SU-DHL-6 (cell line): Measurements from ENCODE around the gene PIGH.
A peak's percentile ranks its signal among the peaks of the same experiment; 100 is the strongest.

ENCODE experiments used
- H2AFZ ChIP-seq: fragments of 200-600 bp; sonication (generic); 2 replicates; pipeline ENCODE4 v1.6.1; 2014; ENCODE audit warnings: low read depth, mild to moderate bottlenecking, moderate library complexity, mixed read lengths, antibody characterized with exemption, low read length; ENCODE audit not compliant: severe bottlenecking
- H3F3A ChIP-seq: fragments of 200-600 bp; shearing (Covaris generic); 2 replicates; pipeline ENCODE4 v1.6.0; 2016; ENCODE audit warnings: antibody characterized with exemption, mild to moderate bottlenecking; ENCODE audit not compliant: insufficient read depth
- H3K27ac ChIP-seq: fragments of 200-600 bp; sonication (generic); 2 replicates; pipeline ENCODE4 v1.5.1; 2016; ENCODE audit warnings: low read depth, mild to moderate bottlenecking, low read length, moderate library complexity, mixed read lengths
- H3K27me3 ChIP-seq: fragments of 200-600 bp; sonication (generic), shearing (Covaris generic); 2 replicates; pipeline ENCODE4 v1.6.0; 2014; ENCODE audit warnings: mild to moderate bottlenecking, low read length
- H3K36me3 ChIP-seq: fragments of 200-600 bp; sonication (generic); 2 replicates; pipeline ENCODE4 v1.6.1; 2014; ENCODE audit warnings: mild to moderate bottlenecking, low read length, mixed read lengths
- H3K4me2 ChIP-seq: fragments of 300-600, 200-600 bp; shearing (Covaris generic), sonication (generic); 2 replicates; pipeline ENCODE4 v1.6.0; 2014; ENCODE audit warnings: low read length, low read depth, mild to moderate bottlenecking; ENCODE audit not compliant: poor library complexity, severe bottlenecking
- H3K4me3 ChIP-seq: fragments of 200-600 bp; sonication (generic); 2 replicates; pipeline ENCODE4 v1.5.1; 2014; ENCODE audit warnings: antibody characterized with exemption, low read length, mild to moderate bottlenecking, mixed read lengths; ENCODE audit not compliant: insufficient read depth, poor library complexity, severe bottlenecking
- H3K79me2 ChIP-seq: fragments of 200-600 bp; sonication (generic); 2 replicates; pipeline ENCODE4 v1.6.1; 2014; ENCODE audit warnings: mild to moderate bottlenecking, low read length, moderate library complexity; ENCODE audit not compliant: insufficient read depth
- H3K9ac ChIP-seq: fragments of 200-600 bp; sonication (generic); 2 replicates; pipeline ENCODE4 v1.7.0; 2014; ENCODE audit warnings: mild to moderate bottlenecking, low read length
- H3K9me2 ChIP-seq: fragments of 200-600 bp; sonication (generic); replicated peaks from 2 replicates; pipeline ENCODE4 v1.6.1; 2014; ENCODE audit warnings: low read length; ENCODE audit not compliant: insufficient read depth
- H3K9me3 ChIP-seq: fragments of 200-600 bp; sonication (generic); 2 replicates; pipeline ENCODE4 v1.6.1; 2014; ENCODE audit warnings: low read length, mixed read lengths; ENCODE audit not compliant: insufficient read depth
- H4K20me1 ChIP-seq: fragments of 200-600 bp; sonication (generic); 2 replicates; pipeline ENCODE4 v1.6.1; 2014; ENCODE audit warnings: low read depth, mild to moderate bottlenecking, antibody characterized with exemption, low read length, moderate library complexity, mixed read lengths
- EZH2phosphoT487 ChIP-seq: fragments of 200-600 bp; sonication (generic), shearing (Covaris generic); conservative IDR thresholded peaks from 2 replicates; pipeline ENCODE4 v1.6.1; 2018; ENCODE audit warnings: mild to moderate bottlenecking, antibody characterized with exemption, low read length, moderate library complexity, mixed read lengths
- TF ChIP-seq, protein P1 (sequence below): fragments of 200-600 bp; sonication (generic); IDR thresholded peaks from one replicate; pipeline ENCODE4 v1.5.1; 2017; ENCODE audit warnings: antibody characterized with exemption, mild to moderate bottlenecking, low read length, moderate library complexity; ENCODE audit not compliant: insufficient read depth, poor library complexity, severe bottlenecking

PIGH gene

DNA sequence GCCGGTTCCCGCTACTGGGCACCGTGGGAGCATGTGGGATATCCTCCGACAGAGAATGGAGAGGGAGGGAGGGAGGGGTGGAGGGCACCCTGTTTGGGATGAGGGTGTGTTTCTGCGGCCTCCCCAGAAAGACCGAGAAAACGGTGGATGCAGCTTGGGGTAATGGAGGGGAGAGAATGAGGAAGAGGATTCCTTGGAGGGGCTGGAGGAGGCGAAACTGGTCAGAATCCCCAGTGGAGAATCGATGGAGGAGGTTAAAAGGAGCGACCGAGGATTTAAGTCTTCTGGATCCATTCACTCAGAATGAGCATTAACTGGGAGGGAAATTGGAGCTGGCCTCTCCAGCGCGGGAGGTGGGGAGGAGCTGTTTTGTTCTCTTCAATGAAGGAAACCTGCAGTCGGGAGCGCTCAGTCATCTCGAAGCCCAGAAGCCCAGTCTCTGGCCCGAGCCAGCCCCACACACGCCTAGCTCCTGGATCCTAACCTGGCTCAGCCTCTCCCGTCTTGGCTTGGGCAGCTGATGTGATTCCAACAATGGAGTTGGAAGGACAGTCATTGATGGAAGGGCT is 20.2 kb upstream of the PIGH start:
- H4K20me1 ChIP-seq = no peaks in the 10 kb centered on the region
- peaks cover 10% of the 10 kb centered on the region; the same call in 1 of the 2 replicates for H3F3A ChIP-seq
- no peaks in the 10 kb centered on the region for H3K9me3 ChIP-seq
- H3K9me2 ChIP-seq = no peaks in the 10 kb centered on the region
- H3K27me3 ChIP-seq = no peaks in the 10 kb centered on the region
- no peaks in the 10 kb centered on the region for H3K79me2 ChIP-seq
- peak overlapping the region; percentile 69 for H3K4me2 ChIP-seq
- H3K9ac ChIP-seq = peak overlapping the region; percentile 61
- no peak for TF ChIP-seq EZH2phosphoT487
- TF ChIP-seq, protein P1, sequence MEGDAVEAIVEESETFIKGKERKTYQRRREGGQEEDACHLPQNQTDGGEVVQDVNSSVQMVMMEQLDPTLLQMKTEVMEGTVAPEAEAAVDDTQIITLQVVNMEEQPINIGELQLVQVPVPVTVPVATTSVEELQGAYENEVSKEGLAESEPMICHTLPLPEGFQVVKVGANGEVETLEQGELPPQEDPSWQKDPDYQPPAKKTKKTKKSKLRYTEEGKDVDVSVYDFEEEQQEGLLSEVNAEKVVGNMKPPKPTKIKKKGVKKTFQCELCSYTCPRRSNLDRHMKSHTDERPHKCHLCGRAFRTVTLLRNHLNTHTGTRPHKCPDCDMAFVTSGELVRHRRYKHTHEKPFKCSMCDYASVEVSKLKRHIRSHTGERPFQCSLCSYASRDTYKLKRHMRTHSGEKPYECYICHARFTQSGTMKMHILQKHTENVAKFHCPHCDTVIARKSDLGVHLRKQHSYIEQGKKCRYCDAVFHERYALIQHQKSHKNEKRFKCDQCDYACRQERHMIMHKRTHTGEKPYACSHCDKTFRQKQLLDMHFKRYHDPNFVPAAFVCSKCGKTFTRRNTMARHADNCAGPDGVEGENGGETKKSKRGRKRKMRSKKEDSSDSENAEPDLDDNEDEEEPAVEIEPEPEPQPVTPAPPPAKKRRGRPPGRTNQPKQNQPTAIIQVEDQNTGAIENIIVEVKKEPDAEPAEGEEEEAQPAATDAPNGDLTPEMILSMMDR = no peak
- H2AFZ ChIP-seq = peak overlapping the region; percentile 86
- H3K36me3 ChIP-seq = no peaks in the 10 kb centered on the region
- H3K27ac ChIP-seq = no peak overlapping the region
- peak overlapping the region; percentile 71 for H3K4me3 ChIP-seq

DNA sequence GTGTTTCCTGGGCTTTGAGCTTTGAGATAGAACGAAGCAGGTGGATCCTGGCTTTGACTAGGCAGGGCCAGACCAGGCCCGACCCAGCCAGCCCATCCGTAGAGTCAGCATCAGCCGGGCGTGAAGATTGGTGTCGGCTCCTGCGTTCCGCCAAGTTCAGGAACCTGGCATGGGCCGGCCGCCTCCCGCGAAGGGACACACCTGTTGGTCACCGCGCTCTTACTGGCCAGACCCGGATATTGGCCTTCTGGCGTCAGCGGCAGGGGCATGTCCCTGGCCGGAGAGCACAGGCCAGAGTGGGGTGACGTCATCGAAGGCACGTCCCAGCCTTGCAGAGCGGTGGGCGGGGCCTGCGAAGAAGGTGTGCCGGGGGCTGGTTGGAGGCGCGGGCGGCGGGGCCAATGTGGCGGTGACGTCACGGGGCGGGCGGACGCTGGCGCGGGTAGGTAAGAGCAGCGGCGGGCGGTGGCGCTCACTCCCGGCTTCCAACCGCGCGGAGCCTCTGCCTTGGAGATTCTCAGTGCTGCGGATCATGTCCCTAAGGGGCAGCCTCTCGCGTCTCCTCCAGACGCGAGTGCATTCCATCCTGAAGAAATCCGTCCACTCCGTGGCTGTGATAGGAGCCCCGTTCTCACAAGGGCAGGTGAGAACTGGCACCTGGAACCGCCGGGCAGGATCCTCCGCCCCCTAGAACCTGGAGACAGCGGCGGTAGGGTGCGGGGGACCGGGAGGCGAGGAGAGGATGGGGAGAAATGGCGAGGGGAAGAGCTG is 19.6 kb upstream of the PIGH start, which contains the start of gene ARG2:
ARG2 (plus strand) TSS at position 475 of the 771 bp plus-strand sequence; CDS start at position 533, 58 bp downstream.
- Histone ChIP-seq H3K4me2 (peak within 1 kb of the TSS; percentile 69), H2AFZ (peak within 1 kb of the TSS; percentile 86), H3K27ac (no peak within 1 kb of the TSS), H3K36me3 (no peaks in the 10 kb centered on the region), H3K27me3 (no peaks in the 10 kb centered on the region), H3K79me2 (no peaks in the 10 kb centered on the region), H3K9ac (peak within 1 kb of the TSS; percentile 61), H3F3A (peaks cover 10% of the 10 kb centered on the region; the same call in 1 of the 2 replicates), H3K9me3 (no peaks in the 10 kb centered on the region), H3K9me2 (no peaks in the 10 kb centered on the region), H4K20me1 (no peaks in the 10 kb centered on the region), H3K4me3 (peak within 1 kb of the TSS; percentile 71)
- TF ChIP-seq, protein P1 = no peak
- no peak for TF ChIP-seq EZH2phosphoT487

DNA sequence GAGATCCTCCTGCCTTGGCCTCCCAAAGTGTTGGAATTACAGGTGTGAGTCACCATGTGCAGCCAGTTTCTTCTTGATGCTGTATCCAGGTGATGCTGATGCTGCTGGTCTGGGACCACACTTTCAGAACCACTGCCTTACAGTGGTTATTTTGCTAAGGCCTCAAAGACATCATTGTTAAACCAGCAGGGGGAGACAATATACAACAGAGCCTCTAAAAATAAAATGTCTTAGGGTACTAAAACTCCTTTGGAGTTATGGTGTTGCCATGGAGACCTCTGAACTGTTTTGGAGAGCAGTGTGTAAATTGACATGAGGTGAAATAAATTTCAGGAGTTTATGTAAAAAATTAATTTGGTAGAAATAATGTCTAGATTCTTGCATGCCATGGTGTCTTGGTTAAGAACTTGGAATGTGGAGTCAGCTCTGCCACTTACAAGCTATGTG is 18.6 kb upstream of the PIGH start:
- no peak overlapping the region for H2AFZ ChIP-seq
- H3K27ac ChIP-seq = no peak overlapping the region
- H3K36me3 ChIP-seq = no peaks in the 10 kb centered on the region
- H3K9me3 ChIP-seq = no peaks in the 10 kb centered on the region
- peaks cover 10% of the 10 kb centered on the region; the same call in 1 of the 2 replicates for H3F3A ChIP-seq
- no peaks in the 10 kb centered on the region for H4K20me1 ChIP-seq
- no peak overlapping the region for H3K9ac ChIP-seq
- H3K4me3 ChIP-seq = no peak overlapping the region
- peak overlapping the region; percentile 69 for H3K4me2 ChIP-seq
- no peaks in the 10 kb centered on the region for H3K27me3 ChIP-seq
- TF ChIP-seq, protein P1 = peak; percentile 75
- TF ChIP-seq EZH2phosphoT487 = no peak
- no peaks in the 10 kb centered on the region for H3K79me2 ChIP-seq
- no peaks in the 10 kb centered on the region for H3K9me2 ChIP-seq
